ENCODE data around the gene SLC16A13.

DNA sequence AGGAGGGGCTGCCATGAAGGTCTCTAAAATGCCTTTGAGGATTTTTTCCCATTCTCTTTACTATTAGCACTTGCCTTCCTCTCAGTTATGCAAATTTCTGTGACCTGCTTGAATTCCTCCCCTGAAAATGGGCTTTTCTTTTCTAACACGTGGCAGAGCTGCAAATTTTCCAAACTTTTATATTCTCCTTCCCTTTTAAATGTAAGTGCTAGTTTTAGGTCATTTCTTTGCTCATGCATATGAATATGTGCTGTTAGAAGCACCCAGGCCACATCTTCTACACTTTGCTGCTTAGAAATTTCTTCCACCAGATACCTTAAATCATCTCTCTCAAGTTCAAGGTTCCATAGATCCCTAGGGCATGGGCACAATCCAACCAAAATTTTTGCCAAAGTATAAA lies 32.5 kb downstream of the SLC16A13 start:
- TF ChIP-seq CTCF (IDR thresholded peaks at IDR 0.05) (no peak), POLR2A (IDR thresholded peaks at IDR 0.05) (no peak), EP300 (IDR thresholded peaks at IDR 0.05) (no peak)

Measured in ovary (tissue), 3 donors.